ENCODE data around the gene BANK1.
"Not testable (repeated sequence)": the region's sequence is repeated elsewhere in the genome, so short reads cannot be mapped to it uniquely, and the experiment has no call there.

Gene BANK1

GRCh38 chr4:101885574-101885973 lies 95.0 kb downstream of the BANK1 start:
- DNase-seq (ENCODE audit: low read depth, low spot score), result no peak

GRCh38 chr4:101886826-101887225 lies 96.3 kb downstream of the BANK1 start:
- no peak for DNase-seq (ENCODE audit: low read depth, low spot score)

- no peak for DNase-seq (ENCODE audit: low read depth, low spot score)
These were observed 97.9 kb downstream of the BANK1 start for GRCh38 chr4:101888472-101888871.

GRCh38 chr4:101905527-101905926 lies 115.0 kb downstream of the BANK1 start:
- DNase-seq (ENCODE audit: low read depth, low spot score), result not testable (repeated sequence)

- DNase-seq (ENCODE audit: low read depth, low spot score), result no peak
These were observed 120.3 kb downstream of the BANK1 start for GRCh38 chr4:101910786-101911373.

- no peak for DNase-seq (ENCODE audit: low read depth, low spot score)
These were observed 121.1 kb downstream of the BANK1 start for GRCh38 chr4:101911616-101912015.

GRCh38 chr4:101914761-101915160 lies 124.2 kb downstream of the BANK1 start:
- DNase-seq (ENCODE audit: low read depth, low spot score), result no peak

- DNase-seq (ENCODE audit: low read depth, low spot score), result no peak
These were observed 128.9 kb downstream of the BANK1 start for GRCh38 chr4:101919373-101919977.

- no peak for DNase-seq (ENCODE audit: low read depth, low spot score)
These were observed 130.8 kb downstream of the BANK1 start for GRCh38 chr4:101921370-101921769.

GRCh38 chr4:101931619-101932018 lies 141.1 kb downstream of the BANK1 start:
- DNase-seq (ENCODE audit: low read depth, low spot score), result no peak

GRCh38 chr4:101933855-101934254 lies 143.3 kb downstream of the BANK1 start:
- DNase-seq (ENCODE audit: low read depth, low spot score), result peak; percentile 5

GRCh38 chr4:101938836-101939235 lies 148.3 kb downstream of the BANK1 start:
- no peak for DNase-seq (ENCODE audit: low read depth, low spot score)

- DNase-seq (ENCODE audit: low read depth, low spot score), result no peak
These were observed 151.4 kb downstream of the BANK1 start for GRCh38 chr4:101941816-101942358.

- DNase-seq (ENCODE audit: low read depth, low spot score), result no peak
These were observed 152.4 kb downstream of the BANK1 start for GRCh38 chr4:101942891-101943290.

GRCh38 chr4:101944649-101945048 lies 154.1 kb downstream of the BANK1 start:
- DNase-seq (ENCODE audit: low read depth, low spot score), result peak; percentile 79

GRCh38 chr4:101948055-101948454 lies 157.5 kb downstream of the BANK1 start:
- no peak for DNase-seq (ENCODE audit: low read depth, low spot score)

- DNase-seq (ENCODE audit: low read depth, low spot score), result no peak
These were observed 158.4 kb downstream of the BANK1 start for GRCh38 chr4:101948951-101949350.

GRCh38 chr4:101950258-101950979 lies 159.9 kb downstream of the BANK1 start:
- DNase-seq (ENCODE audit: low read depth, low spot score), result no peak

GRCh38 chr4:101952985-101953384 lies 162.5 kb downstream of the BANK1 start:
- no peak for DNase-seq (ENCODE audit: low read depth, low spot score)

- DNase-seq (ENCODE audit: low read depth, low spot score), result peak; percentile 71
These were observed 163.4 kb downstream of the BANK1 start for GRCh38 chr4:101953949-101954348.

- no peak for DNase-seq (ENCODE audit: low read depth, low spot score)
These were observed 163.8 kb downstream of the BANK1 start for GRCh38 chr4:101954351-101954750.

- DNase-seq (ENCODE audit: low read depth, low spot score), result peak; percentile 17
These were observed 164.6 kb downstream of the BANK1 start for GRCh38 chr4:101954975-101955678.
